ENCODE data around the gene SMC1A. TPM values are rescaled to one million over a fixed set of nuclear protein-coding genes. Genes with fewer than 3 reads are reported as not detected.
A peak's percentile ranks its signal among the peaks of the same experiment; 100 is the strongest.

Gene SMC1A
- total RNA-seq, 6 donors from 2014 or later, result 27.2 to 49.3 (median 42.5) TPM

GRCh38 chrX:53438174-53438831 lies 15.8 kb upstream of the SMC1A start:
- no peaks in the 10 kb centered on the region for H3K9me3 ChIP-seq
- TF ChIP-seq POLR2AphosphoS5 (IDR thresholded peaks at IDR 0.05), result no peak
- TF ChIP-seq POLR2A (IDR thresholded peaks at IDR 0.05), result no peak
- no peak for TF ChIP-seq EP300 (IDR thresholded peaks at IDR 0.05)
- TF ChIP-seq, protein P1, sequence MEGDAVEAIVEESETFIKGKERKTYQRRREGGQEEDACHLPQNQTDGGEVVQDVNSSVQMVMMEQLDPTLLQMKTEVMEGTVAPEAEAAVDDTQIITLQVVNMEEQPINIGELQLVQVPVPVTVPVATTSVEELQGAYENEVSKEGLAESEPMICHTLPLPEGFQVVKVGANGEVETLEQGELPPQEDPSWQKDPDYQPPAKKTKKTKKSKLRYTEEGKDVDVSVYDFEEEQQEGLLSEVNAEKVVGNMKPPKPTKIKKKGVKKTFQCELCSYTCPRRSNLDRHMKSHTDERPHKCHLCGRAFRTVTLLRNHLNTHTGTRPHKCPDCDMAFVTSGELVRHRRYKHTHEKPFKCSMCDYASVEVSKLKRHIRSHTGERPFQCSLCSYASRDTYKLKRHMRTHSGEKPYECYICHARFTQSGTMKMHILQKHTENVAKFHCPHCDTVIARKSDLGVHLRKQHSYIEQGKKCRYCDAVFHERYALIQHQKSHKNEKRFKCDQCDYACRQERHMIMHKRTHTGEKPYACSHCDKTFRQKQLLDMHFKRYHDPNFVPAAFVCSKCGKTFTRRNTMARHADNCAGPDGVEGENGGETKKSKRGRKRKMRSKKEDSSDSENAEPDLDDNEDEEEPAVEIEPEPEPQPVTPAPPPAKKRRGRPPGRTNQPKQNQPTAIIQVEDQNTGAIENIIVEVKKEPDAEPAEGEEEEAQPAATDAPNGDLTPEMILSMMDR (IDR thresholded peaks at IDR 0.05), result no peak
- H3K27ac ChIP-seq, result no peak overlapping the region
- H3K4me1 ChIP-seq, result peaks cover 0 to 25% (median 6%) of the 10 kb centered on the region in 4 donors
- ATAC-seq (ENCODE audit: low FRiP score in 2 of 2) (no peak), DNase-seq (no peak)
- no peak overlapping the region for H3K4me3 ChIP-seq
- WGBS, 2 donors, result 37 to 47% methylated on average over 5 of the region's 5 CpGs
- H3K36me3 ChIP-seq, result no peaks in the 10 kb centered on the region
- H3K27me3 ChIP-seq, result peaks cover 0 to 6% (median 0%) of the 10 kb centered on the region in 4 donors

DNA sequence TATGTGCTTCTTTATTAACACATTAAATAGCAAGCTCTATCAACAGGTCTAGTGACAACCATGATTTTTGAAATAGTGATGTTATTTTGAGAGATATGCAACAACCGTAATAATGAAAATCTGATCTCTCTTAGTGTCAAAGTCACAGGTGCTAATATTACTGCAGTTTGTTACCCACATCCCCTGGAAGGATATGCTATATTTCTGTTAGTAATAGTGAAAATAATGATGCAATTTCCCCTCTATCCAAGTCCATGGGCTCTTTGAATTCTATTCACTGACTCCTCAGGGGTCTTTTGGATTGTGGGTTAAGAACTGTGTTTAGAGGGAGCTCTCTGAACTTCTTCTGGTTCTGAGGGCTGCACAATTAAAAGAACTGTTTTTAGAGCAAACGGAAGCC lies 14.8 kb upstream of the SMC1A start:
- WGBS, 2 donors, result 65 to 73% methylated on average over 2 of the region's 2 CpGs
- peaks cover 0 to 2% (median 0%) of the 10 kb centered on the region in 4 donors for H3K36me3 ChIP-seq
- peaks cover 0 to 6% (median 0%) of the 10 kb centered on the region in 4 donors for H3K27me3 ChIP-seq

GRCh38 chrX:53435997-53436396 lies 13.5 kb upstream of the SMC1A start:
- no peaks in the 10 kb centered on the region for H3K27me3 ChIP-seq
- peaks cover 0 to 15% (median 6%) of the 10 kb centered on the region in 4 donors for H3K36me3 ChIP-seq
- no peak overlapping the region for H3K27ac ChIP-seq
- ATAC-seq (ENCODE audit: low FRiP score in 2 of 2) (peak; percentile 48 to 73), DNase-seq (peak in 1 of 2 donors; percentile 75)
- 0 to 5% methylated on average over 3 to 4 of the region's 4 CpGs for WGBS, 2 donors
- TF ChIP-seq POLR2AphosphoS5 (IDR thresholded peaks at IDR 0.05) (no peak), POLR2A (IDR thresholded peaks at IDR 0.05) (no peak)
- TF ChIP-seq, protein P1 (IDR thresholded peaks at IDR 0.05), result peak; percentile 49 to 86 (median 75)
- H3K4me3 ChIP-seq, result no peak overlapping the region
- H3K4me1 ChIP-seq, result peaks cover 0 to 22% (median 4%) of the 10 kb centered on the region in 4 donors
- no peaks in the 10 kb centered on the region for H3K9me3 ChIP-seq

More for the DNA sequence above, 14.8 kb upstream of the SMC1A start:
- Histone ChIP-seq H3K4me3 (no peak overlapping the region), H3K9me3 (no peaks in the 10 kb centered on the region), H3K27ac (no peak overlapping the region), H3K4me1 (peaks cover 0 to 26% (median 6%) of the 10 kb centered on the region in 4 donors)
- DNase-seq, result no peak
- no peak for ATAC-seq (ENCODE audit: low FRiP score in 2 of 2)
- TF ChIP-seq, protein P1 (IDR thresholded peaks at IDR 0.05), result no peak
- TF ChIP-seq EP300 (IDR thresholded peaks at IDR 0.05) (no peak), POLR2A (IDR thresholded peaks at IDR 0.05) (no peak), POLR2AphosphoS5 (IDR thresholded peaks at IDR 0.05) (no peak)

GRCh38 chrX:53433651-53434639 lies 11.5 kb upstream of the SMC1A start, which contains the start of gene HSD17B10:
Gene HSD17B10 (minus strand): TSS chrX:53434370. CDS start chrX:53434345, 25 bp downstream.
- DNase-seq, result peak; percentile 93 to 96
- Histone ChIP-seq H3K36me3 (peaks cover 0 to 22% (median 11%) of the 10 kb centered on the region in 4 donors), H3K9me3 (no peaks in the 10 kb centered on the region), H3K4me3 (peak within 1 kb of the TSS; percentile 50 to 74 (median 58)), H3K4me1 (peaks cover 0 to 11% (median 2%) of the 10 kb centered on the region in 4 donors), H3K27me3 (no peaks in the 10 kb centered on the region), H3K27ac (peak within 1 kb of the TSS in 3 of 4 donors; percentile 65 to 79 (median 71))
- WGBS, 2 donors, result 0 to 34% methylated on average over 3 to 54 of the region's 61 CpGs
- TF ChIP-seq POLR2AphosphoS5 (IDR thresholded peaks at IDR 0.05) (peak; percentile 59 to 75), POLR2A (IDR thresholded peaks at IDR 0.05) (peak in 2 of 4 donors; percentile 43 to 63), EP300 (IDR thresholded peaks at IDR 0.05) (no peak)
- TF ChIP-seq, protein P1 (IDR thresholded peaks at IDR 0.05), result no peak
- ATAC-seq (ENCODE audit: low FRiP score in 2 of 2), result peak; percentile 93 to 100
